PC-3 (cell line): ENCODE data around the gene SETBP1. TPM values are rescaled to one million over a fixed set of nuclear protein-coding genes. Genes with fewer than 3 reads are reported as not detected.

Source experiments
- ATAC-seq: fragments of 200-7000 bp; cut with Tn5 transposase; 2 replicates; pipeline ENCODE4 v1.9.1; 2020; ENCODE audit warnings: mild to moderate bottlenecking, moderate library complexity
- BruUV-seq: library from RNA; stranded (reverse); fragments of 400-500 nt; replicated peaks from 2 replicates; lab custom pipeline; 2021; lab: Mats Ljungman, UMichigan
- CTCF ChIA-PET: fragments of 300-600 bp; sonication (Branson Sonifier 250); formaldehyde crosslinking; loops from one replicate; lab custom pipeline; 2022; ENCODE audit warnings: antibody characterized with exemption; lab: Charles Lee
- POLR2A ChIA-PET: fragments of 300-600 bp; sonication (Branson Sonifier 250); formaldehyde crosslinking; loops from one replicate; lab custom pipeline; 2022; ENCODE audit warnings: antibody characterized with exemption; ENCODE audit not compliant: unreplicated experiment; lab: Charles Lee
- DNase-seq: peaks from one replicate; pipeline ENCODE4 v3.0.0-alpha.2; 2015
- H2AFZ ChIP-seq: fragments of 300-600 bp; sonication (generic); 2 replicates; pipeline ENCODE4 v1.6.0; 2016; ENCODE audit warnings: antibody characterized with exemption, low read length
- H3F3A ChIP-seq: fragments of 300-600 bp; sonication (generic); one replicate; pipeline ENCODE4 v1.6.0; 2017; ENCODE audit warnings: antibody characterized with exemption, low read length, control low read depth, mild to moderate bottlenecking; ENCODE audit not compliant: unreplicated experiment
- H3K27ac ChIP-seq: fragments of 300-600 bp; sonication (generic); 2 replicates; pipeline ENCODE4 v1.5.1; 2016; ENCODE audit warnings: mild to moderate bottlenecking, low read length
- H3K27me3 ChIP-seq: fragments of 300-600 bp; sonication (generic); 2 replicates; pipeline ENCODE4 v1.6.1; 2016; ENCODE audit warnings: low read length, mixed read lengths
- H3K36me3 ChIP-seq: fragments of 300-600 bp; sonication (generic); 2 replicates; pipeline ENCODE4 v1.6.1; 2016; ENCODE audit warnings: low read depth, mixed run types, low read length, mixed read lengths
- H3K4me1 ChIP-seq: fragments of 300-600 bp; sonication (generic); 2 replicates; pipeline ENCODE4 v1.5.1; 2016; ENCODE audit warnings: low read length; ENCODE audit not compliant: insufficient read depth
- H3K4me2 ChIP-seq: fragments of 300-600 bp; sonication (generic); 2 replicates; pipeline ENCODE4 v1.6.0; 2016; ENCODE audit warnings: low read length
- H3K4me3 ChIP-seq: fragments of 300-600 bp; sonication (generic); 2 replicates; pipeline ENCODE4 v1.5.1; 2016; ENCODE audit warnings: mild to moderate bottlenecking, low read length, mixed read lengths
- H3K79me2 ChIP-seq: fragments of 300-600 bp; sonication (generic); 2 replicates; pipeline ENCODE4 v1.6.1; 2017; ENCODE audit warnings: low read length, mixed read lengths
- H3K9ac ChIP-seq: fragments of 300-600 bp; sonication (generic); 2 replicates; pipeline ENCODE4 v1.6.0; 2016; ENCODE audit warnings: mild to moderate bottlenecking, low read length
- H3K9me2 ChIP-seq: fragments of 300-600 bp; sonication (generic); replicated peaks from 2 replicates; pipeline ENCODE4 v1.6.1; 2016; ENCODE audit warnings: mixed run types, low read length, mixed read lengths
- H3K9me3 ChIP-seq: fragments of 300-600 bp; sonication (generic); 2 replicates; pipeline ENCODE4 v1.6.1; 2016; ENCODE audit warnings: low read length, mixed read lengths
- H4K20me1 ChIP-seq: fragments of 300-600 bp; sonication (generic); 2 replicates; pipeline ENCODE4 v1.6.1; 2016; ENCODE audit warnings: low read length, mixed read lengths
- CTCF ChIP-seq: fragments of 300-600 bp; sonication (generic); conservative IDR thresholded peaks from 2 replicates; pipeline ENCODE4 v1.5.1; 2017; ENCODE audit warnings: antibody characterized with exemption, low read depth, mild to moderate bottlenecking, low read length
- EZH2 ChIP-seq: fragments of 300-600 bp; sonication (generic); IDR thresholded peaks from one replicate; pipeline ENCODE4 v1.6.1; 2017; ENCODE audit warnings: antibody characterized with exemption, mild to moderate bottlenecking, low read length; ENCODE audit not compliant: unreplicated experiment
- EZH2phosphoT487 ChIP-seq: fragments of 300-600 bp; sonication (generic); IDR thresholded peaks from 2 replicates; pipeline ENCODE4 v1.6.1; 2018; ENCODE audit warnings: mild to moderate bottlenecking, antibody characterized with exemption, low read length, borderline replicate concordance
- intact Hi-C: fragments of 100-400 bp; cut with micrococcal nuclease; formaldehyde crosslinking; loops from 2 replicates; pipeline ENCODE4 v1.9.0; 2023
- total RNA-seq: library from RNA; depleted of rRNA; stranded (reverse); fragments of >200 nt; gene quantifications from 2 replicates; pipeline ENCODE4 v1.2.3, GENCODE V29; 2014

Gene SETBP1
- total RNA-seq, 1 experiment from 2014 or later, result 2.3 TPM

- no peaks in the 10 kb centered on the region for H3K9me2 ChIP-seq
- H3K4me3 ChIP-seq, result no peak overlapping the region
- H3K27ac ChIP-seq, result no peak overlapping the region
- no peaks in the 10 kb centered on the region for H3F3A ChIP-seq
- H3K9ac ChIP-seq, result no peak overlapping the region
- no peaks in the 10 kb centered on the region for H3K36me3 ChIP-seq
- intact Hi-C loops, result no loop called here
- DNase-seq (no peak), ATAC-seq (no peak)
- no peak overlapping the region for H2AFZ ChIP-seq
- CTCF ChIA-PET, result no interaction called here
- no peaks in the 10 kb centered on the region for H3K27me3 ChIP-seq
- no TSS peak for BruUV-seq
- H4K20me1 ChIP-seq, result no peaks in the 10 kb centered on the region
- POLR2A ChIA-PET, result no interaction called here
- TF ChIP-seq EZH2 (no peak), CTCF (no peak), EZH2phosphoT487 (no peak)
- H3K79me2 ChIP-seq, result no peaks in the 10 kb centered on the region
- H3K4me1 ChIP-seq, result no peaks in the 10 kb centered on the region
- no peaks in the 10 kb centered on the region for H3K9me3 ChIP-seq
- no peak overlapping the region for H3K4me2 ChIP-seq
Observed at GRCh38 chr18:44804033-44804432, 123.3 kb downstream of the SETBP1 start.

- POLR2A ChIA-PET, result no interaction called here
- H3K9ac ChIP-seq, result no peak overlapping the region
- H3K27ac ChIP-seq, result no peak overlapping the region
- BruUV-seq, result no TSS peak
- no peaks in the 10 kb centered on the region for H3K27me3 ChIP-seq
- DNase-seq (no peak), ATAC-seq (no peak)
- intact Hi-C loops, result no loop called here
- H4K20me1 ChIP-seq, result no peaks in the 10 kb centered on the region
- no peak for TF ChIP-seq EZH2
- no peaks in the 10 kb centered on the region for H3K79me2 ChIP-seq
- H2AFZ ChIP-seq, result no peak overlapping the region
- no peaks in the 10 kb centered on the region for H3K9me3 ChIP-seq
- no peaks in the 10 kb centered on the region for H3K36me3 ChIP-seq
- H3K4me3 ChIP-seq, result no peak overlapping the region
- H3F3A ChIP-seq, result no peaks in the 10 kb centered on the region
- H3K4me1 ChIP-seq, result no peaks in the 10 kb centered on the region
- CTCF ChIA-PET, result no interaction called here
- H3K9me2 ChIP-seq, result no peaks in the 10 kb centered on the region
- no peak overlapping the region for H3K4me2 ChIP-seq
Observed at GRCh38 chr18:44805176-44805575, 124.5 kb downstream of the SETBP1 start.

- DNase-seq (no peak), ATAC-seq (no peak)
- Histone ChIP-seq H3K4me1 (no peaks in the 10 kb centered on the region), H3K36me3 (no peaks in the 10 kb centered on the region), H3K27ac (no peak overlapping the region), H3K9me2 (no peaks in the 10 kb centered on the region), H2AFZ (no peak overlapping the region), H4K20me1 (no peaks in the 10 kb centered on the region), H3F3A (no peaks in the 10 kb centered on the region), H3K79me2 (no peaks in the 10 kb centered on the region), H3K9ac (no peak overlapping the region), H3K4me2 (no peak overlapping the region), H3K4me3 (no peak overlapping the region), H3K27me3 (no peaks in the 10 kb centered on the region), H3K9me3 (no peaks in the 10 kb centered on the region)
- no peak for TF ChIP-seq EZH2phosphoT487
- no peak for TF ChIP-seq CTCF
- no peak for TF ChIP-seq EZH2
- intact Hi-C loops, result no loop called here
- POLR2A ChIA-PET, result no interaction called here
- no TSS peak for BruUV-seq
- CTCF ChIA-PET, result no interaction called here
Observed at GRCh38 chr18:44805643-44806042, 125.0 kb downstream of the SETBP1 start.
